Dermis lymphatic vessel endothelial cell (primary cell): ENCODE measurements around the gene AGAP4. TPM values are rescaled to one million over a fixed set of nuclear protein-coding genes. Genes with fewer than 3 reads are reported as not detected.

Source experiments
- total RNA-seq: library from RNA; depleted of rRNA; stranded (reverse); fragments of >200 nt; gene quantifications from 2 replicates; pipeline ENCODE4 v1.2.1, GENCODE V29; 2014

Gene AGAP4
- total RNA-seq, result 2.8 and 3.4 TPM in 2 replicates

GRCh38 chr10:45847400-45847799 lies at the start of gene AGAP4:
Gene AGAP4, minus strand, starts transcription at chr10:45847500. Its CDS starts 153 bp downstream, at chr10:45847347.

Other genes starting within 250 kb of the AGAP4 start
- gene ZFAND4, start 174.7 kb downstream of the AGAP4 start, total RNA-seq, result 3.8 and 5.3 TPM in 2 replicates
- gene WASHC2C, start 120.2 kb downstream of the AGAP4 start, total RNA-seq, result 28.7 and 30.5 TPM in 2 replicates
- gene TIMM23, start 125.0 kb upstream of the AGAP4 start, total RNA-seq, result 58.2 and 58.6 TPM in 2 replicates
- gene NCOA4, start 183.1 kb upstream of the AGAP4 start, total RNA-seq, result 203 and 235 TPM in 2 replicates
- not detected in 2 replicates for gene MSMB, start 198.8 kb upstream of the AGAP4 start, total RNA-seq